C4-2B (cell line): ENCODE data around the gene VPS16.
A peak's percentile ranks its signal among the peaks of the same experiment; 100 is the strongest.

Experiments used
- H3K27ac ChIP-seq: fragments of 450-650 bp; 2 replicates; pipeline ENCODE4 v1.5.1; 2017
- CTCF ChIP-seq: fragments of 450-650 bp; conservative IDR thresholded peaks from 2 replicates; pipeline ENCODE4 v1.5.1; 2017; ENCODE audit warnings: mild to moderate bottlenecking
- ZFX ChIP-seq: fragments of 450-650 bp; IDR thresholded peaks from 2 replicates; pipeline ENCODE4 v1.6.1; 2017

The VPS16 gene

GRCh38 chr20:2873010-2873746, 32.6 kb downstream of the VPS16 start, which contains the start of gene PTPRA:
Gene PTPRA, plus strand, starts transcription at chr20:2873481. Its CDS starts 90,797 bp downstream, at chr20:2964278.
- peak within 1 kb of the TSS; percentile 76 for H3K27ac ChIP-seq
- TF ChIP-seq CTCF (no peak), ZFX (peak; percentile 68)

DNA sequence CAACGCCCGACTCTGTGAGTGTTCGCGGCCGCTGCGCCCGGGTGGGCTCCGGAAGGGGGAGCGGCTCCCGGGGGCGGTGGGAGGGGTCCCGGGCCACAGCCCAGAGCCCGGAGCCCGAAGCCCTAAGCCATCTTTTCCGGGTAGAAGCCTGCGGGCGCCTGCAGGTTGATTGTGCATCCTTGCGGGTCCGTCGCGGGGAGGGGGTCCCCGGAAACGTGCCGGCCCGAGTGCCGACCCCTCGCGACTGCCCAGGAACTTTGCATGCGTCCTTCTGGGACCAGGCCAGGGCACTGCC, 33.1 kb downstream of the VPS16 start:
- TF ChIP-seq CTCF (no peak), ZFX (no peak; the same call in 1 of the 2 replicates)
- peak overlapping the region; percentile 76 for H3K27ac ChIP-seq

DNA sequence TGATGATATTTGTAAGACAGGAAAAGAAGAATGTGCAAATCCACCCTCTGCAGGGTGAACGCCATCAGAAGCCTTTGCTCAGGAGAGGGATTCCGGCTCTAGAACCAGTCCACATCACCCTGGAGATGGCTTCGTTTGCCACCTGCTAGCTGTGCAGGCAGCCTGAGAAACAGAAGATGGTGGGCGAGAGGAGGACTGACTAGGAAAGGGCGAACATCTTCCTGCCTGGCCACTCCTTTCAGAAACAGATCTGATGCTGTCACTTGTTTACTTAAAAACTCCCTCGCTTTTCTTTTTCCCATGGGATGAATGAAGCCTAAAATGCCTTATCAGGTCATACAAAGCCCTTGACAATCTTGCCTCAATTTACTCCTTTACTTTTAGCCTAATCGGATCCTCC, 33.9 kb downstream of the VPS16 start:
- H3K27ac ChIP-seq, result no peak overlapping the region

DNA sequence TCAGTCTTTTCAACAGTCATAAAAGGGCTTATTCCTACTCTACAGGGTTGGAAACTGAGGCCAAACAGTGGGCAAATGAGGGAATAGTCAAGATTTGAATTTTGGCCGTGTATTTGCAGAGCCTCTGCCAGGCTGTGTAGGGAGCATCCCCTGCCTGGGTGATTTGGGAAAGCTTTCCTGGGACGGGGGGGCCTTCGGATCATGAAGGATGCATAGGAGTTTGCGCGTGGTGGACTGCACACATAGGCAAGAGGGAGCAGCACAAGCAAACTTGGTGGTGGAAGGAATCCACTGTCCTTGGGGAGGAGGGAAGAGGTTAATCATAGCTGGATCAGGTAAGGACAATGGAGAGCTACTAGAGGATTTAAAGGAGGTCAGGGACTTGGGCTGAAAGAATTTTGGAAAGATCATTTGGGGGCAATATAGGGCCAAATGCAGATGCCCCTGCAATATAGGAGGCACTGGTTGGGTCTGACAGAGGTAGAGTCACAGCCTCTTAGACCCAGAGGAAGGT, 35.2 kb downstream of the VPS16 start:
- TF ChIP-seq CTCF (no peak), ZFX (no peak)
- no peak overlapping the region for H3K27ac ChIP-seq

More for the DNA sequence above, 33.9 kb downstream of the VPS16 start:
- TF ChIP-seq CTCF, result no peak
- TF ChIP-seq ZFX, result no peak

- H3K27ac ChIP-seq, result no peak overlapping the region
- no peak for TF ChIP-seq CTCF
- no peak for TF ChIP-seq ZFX
Measured at GRCh38 chr20:2878515-2878914, 38.0 kb downstream of the VPS16 start.

GRCh38 chr20:2879146-2879545, 38.6 kb downstream of the VPS16 start:
- no peak overlapping the region for H3K27ac ChIP-seq
- TF ChIP-seq ZFX, result no peak
- no peak for TF ChIP-seq CTCF

- no peak for TF ChIP-seq ZFX
- no peak for TF ChIP-seq CTCF
- no peak overlapping the region for H3K27ac ChIP-seq
Measured at GRCh38 chr20:2880650-2881049, 40.1 kb downstream of the VPS16 start.
